GM12873 (cell line): ENCODE results near the gene TAS1R3.

Source experiments
- CTCF ChIP-seq: IDR thresholded peaks from 2 replicates; pipeline ENCODE4 v1.5.1; 2012; ENCODE audit warnings: low read depth, mild to moderate bottlenecking, moderate library complexity, low read length, control low read depth; ENCODE audit not compliant: insufficient read depth; ENCODE audit errors: missing control alignments

Gene TAS1R3

GRCh38 chr1:1357871-1358432, 26.9 kb downstream of the TAS1R3 start:
- TF ChIP-seq CTCF = no peak

GRCh38 chr1:1358433-1359271, 27.6 kb downstream of the TAS1R3 start, which contains the start of gene MXRA8:
Gene MXRA8 (minus strand): TSS chr1:1358555. CDS start chr1:1358504, 51 bp downstream.
- TF ChIP-seq CTCF = no peak

GRCh38 chr1:1359308-1359663, 28.2 kb downstream of the TAS1R3 start:
- TF ChIP-seq CTCF = no peak

- TF ChIP-seq CTCF = no peak
These were observed 28.8 kb downstream of the TAS1R3 start for GRCh38 chr1:1359664-1360468.

- no peak for TF ChIP-seq CTCF
These were observed 29.6 kb downstream of the TAS1R3 start for GRCh38 chr1:1360506-1361169.

GRCh38 chr1:1361233-1361981, 30.3 kb downstream of the TAS1R3 start:
- TF ChIP-seq CTCF = no peak
